T-cell (primary cell): ENCODE measurements around the gene HMGN5. TPM values are rescaled to one million over a fixed set of nuclear protein-coding genes. Genes with fewer than 3 reads are reported as not detected.
A peak's percentile ranks its signal among the peaks of the same experiment; 100 is the strongest.

Source experiments
- ATAC-seq, 4 experiments: fragments of 200-7000 bp in 3 of 4; fragments of 150-1000 bp in 1 of 4; cut with Tn5 transposase; replicated peaks in 1 of 4; 1 replicate in 3 of 4; 2 replicates in 1 of 4; pipeline ENCODE4 v1.10.0; 2021; ENCODE audit warnings: moderate library complexity in 3 of 4, mild to moderate bottlenecking in 2 of 4, moderate number of reproducible peaks in 1 of 4
- CTCF ChIA-PET, 2 donors: fragments of 300-600 bp; sonication (Branson Sonifier 250); formaldehyde crosslinking; loops; one replicate each; lab custom pipeline; 2022; ENCODE audit warnings: antibody characterized with exemption in 2 of 2; lab: Charles Lee
- POLR2A ChIA-PET, 2 donors: fragments of 300-600 bp; sonication (Branson Sonifier 250); formaldehyde crosslinking; loops; one replicate each; lab custom pipeline; 2022; ENCODE audit warnings: antibody characterized with exemption in 2 of 2; lab: Charles Lee
- DNase-seq, 35 experiments: peaks; one replicate each; pipeline versions ENCODE4 v3.0.0 to v3.0.0-alpha.2; 2013 to 2023
- H3K27ac ChIP-seq: one replicate; pipeline ENCODE4 v1.5.1; 2013; ENCODE audit warnings: low read length
- H3K27me3 ChIP-seq, 2 experiments: replicated peaks in 1 of 2; 1 replicate in 1 of 2; 2 replicates in 1 of 2; pipeline versions ENCODE4 v1.6.1 to v1.7.0; 2013; ENCODE audit warnings: low read length in 1 of 2, mixed read lengths in 1 of 2; ENCODE audit not compliant: control insufficient read depth in 2 of 2, insufficient read depth in 2 of 2; ENCODE audit errors: extremely low read depth in 1 of 2
- H3K36me3 ChIP-seq, 2 donors: 1 replicate in 1 of 2; 2 replicates in 1 of 2; pipeline versions ENCODE4 v1.6.1 to v1.7.0; 2013; ENCODE audit warnings: low read length in 1 of 2; ENCODE audit not compliant: control insufficient read depth in 2 of 2, insufficient read depth in 1 of 2; ENCODE audit errors: extremely low read depth in 1 of 2
- H3K4me1 ChIP-seq, 2 experiments: 1 replicate in 1 of 2; 2 replicates in 1 of 2; pipeline versions ENCODE4 v1.6.1 to v1.7.0; 2013; ENCODE audit warnings: low read length in 2 of 2, mixed read lengths in 1 of 2; ENCODE audit not compliant: insufficient read depth in 2 of 2, control insufficient read depth in 1 of 2; ENCODE audit errors: extremely low read depth in 1 of 2
- H3K4me3 ChIP-seq, 2 donors: 1 replicate in 1 of 2; 2 replicates in 1 of 2; pipeline versions ENCODE4 v1.5.1 to v1.7.0; 2013; ENCODE audit warnings: mild to moderate bottlenecking in 2 of 2, low read length in 1 of 2, moderate library complexity in 1 of 2; ENCODE audit not compliant: control insufficient read depth in 1 of 2; ENCODE audit errors: extremely low read depth in 1 of 2
- H3K9me3 ChIP-seq: 2 replicates; pipeline ENCODE4 v1.7.0; 2013
- H3K27ac Mint-ChIP-seq, 2 donors: one replicate each; pipeline ENCODE4 v1.8.0; 2020 to 2021; ENCODE audit warnings: mild to moderate bottlenecking in 2 of 2, mixed read lengths in 2 of 2
- H3K27me3 Mint-ChIP-seq, 2 donors: one replicate each; pipeline ENCODE4 v1.8.0; 2021 to 2022; ENCODE audit warnings: mixed read lengths in 2 of 2
- H3K36me3 Mint-ChIP-seq: one replicate; pipeline ENCODE4 v1.8.0; 2021; ENCODE audit warnings: mixed read lengths
- H3K4me1 Mint-ChIP-seq, 3 donors: one replicate each; pipeline ENCODE4 v1.8.0; 2020 to 2022; ENCODE audit warnings: mixed read lengths in 3 of 3, mild to moderate bottlenecking in 1 of 3
- H3K4me3 Mint-ChIP-seq, 3 donors: one replicate each; pipeline ENCODE4 v1.8.0; 2020 to 2022; ENCODE audit warnings: mild to moderate bottlenecking in 3 of 3, mixed read lengths in 3 of 3, moderate library complexity in 3 of 3
- H3K9me3 Mint-ChIP-seq, 3 donors: one replicate each; pipeline ENCODE4 v1.8.0; 2020 to 2022; ENCODE audit warnings: mixed read lengths in 3 of 3
- WGBS: methylation state at CpG from one replicate; pipeline ENCODE4 v1.1.5; 2013; ENCODE audit warnings: missing lambda C conversion rate; ENCODE audit not compliant: insufficient coverage; 5-methylcytosine and 5-hydroxymethylcytosine counted together
- total RNA-seq, 35 experiments: library from RNA in 6 of 35; stranded (reverse) in 6 of 35; fragments of 120-200 nt in 1 of 35; gene quantifications; one replicate each; pipeline versions ENCODE4 v1.2.1 to v1.2.4 and lab custom pipeline; 2013 to 2026

Gene HMGN5
- total RNA-seq (1 to 10 TPM in 4 of 5 donors, under 1 TPM in 1; 0.92 to 3.3 (median 2.3) TPM), total RNA-seq (lab: John Stamatoyannopoulos, UW) (0.40 to 4.6 (median 1.4) reads per million in 29 experiments)
- total RNA-seq (2013) = 1.7 TPM

DNA sequence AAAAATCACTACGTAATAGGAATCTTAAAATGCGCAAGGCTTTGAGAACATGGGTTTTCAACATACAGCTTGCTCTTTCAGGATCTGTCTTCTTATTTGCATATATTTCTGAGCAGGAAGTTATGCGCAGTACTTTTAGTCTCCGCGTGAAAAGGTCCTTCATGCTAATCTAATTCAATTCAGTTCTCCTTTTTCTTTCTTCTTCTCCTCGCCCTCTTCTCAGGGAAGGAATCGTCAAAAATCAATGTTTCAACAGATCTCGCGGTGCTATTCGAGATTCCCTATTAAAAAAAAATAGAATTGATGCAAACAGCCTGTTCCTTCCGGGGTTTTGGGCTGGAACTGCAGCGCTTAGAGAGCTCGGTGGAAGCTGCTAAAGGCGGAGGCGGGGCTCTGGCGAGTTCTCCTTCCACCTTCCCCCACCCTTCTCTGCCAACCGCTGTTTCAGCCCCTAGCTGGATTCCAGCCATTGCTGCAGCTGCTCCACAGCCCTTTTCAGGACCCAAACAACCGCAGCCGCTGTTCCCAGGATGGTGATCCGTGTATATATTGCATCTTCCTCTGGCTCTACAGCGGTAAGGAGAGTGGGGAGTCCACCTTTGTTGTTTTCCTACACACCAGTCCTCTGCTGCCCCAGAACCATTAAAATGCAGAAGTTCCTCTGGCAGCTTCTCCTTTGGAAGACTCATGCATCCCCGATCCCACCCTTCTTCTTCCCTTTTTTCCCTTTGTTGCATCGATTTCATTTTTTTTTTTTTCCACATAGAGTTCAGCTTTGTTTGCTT lies at the start of gene HMGN5, which contains the start of gene SH3BGRL:
TSS of gene HMGN5 (minus strand) at position 243 of the 785 bp plus-strand sequence. CDS start 80,364 bp downstream, outside the sequence.
TSS of gene SH3BGRL (plus strand) at position 432 of the 785 bp plus-strand sequence. CDS start at position 531, 99 bp downstream.
- H3K27me3 Mint-ChIP-seq = no peaks in the 10 kb centered on the region
- H3K4me1 ChIP-seq = peaks cover 2 to 6% of the 10 kb centered on the region in 2 experiments
- ChIA-PET POLR2A (interaction anchor here in 1 of 2 donors (0.6 to 0.9 kb wide), 2 partner anchors 393 to 445 kb away, joined by 4 read pairs; no protein-coding TSS in a partner anchor), CTCF (interaction anchor here (0.5 to 1.2 kb wide), 7 partner anchors 8 to 1756 kb away, joined by 3 to 5 read pairs (median 3); no protein-coding TSS in a partner anchor)
- no peaks in the 10 kb centered on the region for H3K9me3 Mint-ChIP-seq
- peak within 1 kb of the TSS; percentile 83 to 93 (median 88) for H3K4me3 Mint-ChIP-seq
- peak; percentile 41 to 79 (median 65) for DNase-seq
- no peaks in the 10 kb centered on the region for H3K9me3 ChIP-seq
- peaks cover 17% of the 10 kb centered on the region for H3K36me3 Mint-ChIP-seq
- H3K4me1 Mint-ChIP-seq = peaks cover 36 to 64% (median 53%) of the 10 kb centered on the region in 3 donors
- H3K4me3 ChIP-seq = peak within 1 kb of the TSS; percentile 90 to 91
- H3K27ac ChIP-seq = peak within 1 kb of the TSS; percentile 81
- 0% methylated on average over 4 of the region's 23 CpGs for WGBS
- ATAC-seq = peak; percentile 97 to 98 (median 98)
- no peaks in the 10 kb centered on the region for H3K36me3 ChIP-seq
- no peaks in the 10 kb centered on the region for H3K27me3 ChIP-seq
- H3K27ac Mint-ChIP-seq = peak within 1 kb of the TSS; percentile 92 to 97

DNA sequence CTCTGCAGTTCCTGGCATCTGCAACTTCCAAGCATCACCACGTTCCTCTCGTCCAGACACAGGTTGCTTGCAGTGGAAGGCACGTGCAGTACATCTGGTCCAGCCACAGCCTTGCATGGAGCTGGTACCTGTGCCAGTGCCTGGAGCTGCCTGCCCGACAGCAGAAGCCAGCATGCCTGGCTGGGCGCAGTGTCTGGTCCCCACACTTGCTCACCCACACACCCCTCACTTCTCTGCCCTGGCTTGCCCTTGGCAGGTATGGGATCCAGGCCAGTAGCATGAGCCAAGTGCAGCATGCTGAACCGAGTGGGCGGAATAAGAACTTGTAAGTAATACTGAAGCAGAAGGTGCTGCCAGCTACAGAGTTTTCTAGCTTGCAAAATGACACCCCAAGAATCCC lies 40.0 kb upstream of the HMGN5 start:
- no peak for ATAC-seq
- H3K4me1 ChIP-seq = no peaks in the 10 kb centered on the region
- no peaks in the 10 kb centered on the region for H3K9me3 ChIP-seq
- H3K4me3 Mint-ChIP-seq = no peak overlapping the region
- H3K27ac ChIP-seq = no peak overlapping the region
- H3K4me3 ChIP-seq = no peak overlapping the region
- 100% methylated on average over 1 of the region's 7 CpGs for WGBS
- H3K36me3 ChIP-seq = peaks cover 6 to 16% of the 10 kb centered on the region in 2 donors
- no peak for DNase-seq
- H3K27me3 ChIP-seq = no peaks in the 10 kb centered on the region
- H3K4me1 Mint-ChIP-seq = peaks cover 4 to 23% (median 17%) of the 10 kb centered on the region in 3 donors
- H3K27ac Mint-ChIP-seq = no peak overlapping the region
- peaks cover 45% of the 10 kb centered on the region for H3K36me3 Mint-ChIP-seq
- ChIA-PET CTCF (no interaction called here), POLR2A (no interaction called here)
- peaks cover 0 to 4% (median 0%) of the 10 kb centered on the region in 3 donors for H3K9me3 Mint-ChIP-seq
- no peaks in the 10 kb centered on the region for H3K27me3 Mint-ChIP-seq

- Mint-ChIP-seq H3K27ac (no peak overlapping the region), H3K4me3 (no peak overlapping the region), H3K9me3 (peaks cover 0 to 4% (median 0%) of the 10 kb centered on the region in 3 donors), H3K36me3 (peaks cover 46% of the 10 kb centered on the region), H3K4me1 (peaks cover 4 to 15% (median 10%) of the 10 kb centered on the region in 3 donors), H3K27me3 (peaks cover 0 to 4% of the 10 kb centered on the region in 2 donors)
- CTCF ChIA-PET = no interaction called here
- H3K4me1 ChIP-seq = no peaks in the 10 kb centered on the region
- WGBS = no CpG with 5 or more reads among the region's 4 CpGs
- POLR2A ChIA-PET = no interaction called here
- no peak overlapping the region for H3K4me3 ChIP-seq
- no peaks in the 10 kb centered on the region for H3K9me3 ChIP-seq
- H3K27me3 ChIP-seq = no peaks in the 10 kb centered on the region
- H3K27ac ChIP-seq = no peak overlapping the region
- DNase-seq (no peak), ATAC-seq (no peak)
- peaks cover 6 to 17% of the 10 kb centered on the region in 2 donors for H3K36me3 ChIP-seq
Measured at GRCh38 chrX:81240701-81241331, 39.1 kb upstream of the HMGN5 start.

DNA sequence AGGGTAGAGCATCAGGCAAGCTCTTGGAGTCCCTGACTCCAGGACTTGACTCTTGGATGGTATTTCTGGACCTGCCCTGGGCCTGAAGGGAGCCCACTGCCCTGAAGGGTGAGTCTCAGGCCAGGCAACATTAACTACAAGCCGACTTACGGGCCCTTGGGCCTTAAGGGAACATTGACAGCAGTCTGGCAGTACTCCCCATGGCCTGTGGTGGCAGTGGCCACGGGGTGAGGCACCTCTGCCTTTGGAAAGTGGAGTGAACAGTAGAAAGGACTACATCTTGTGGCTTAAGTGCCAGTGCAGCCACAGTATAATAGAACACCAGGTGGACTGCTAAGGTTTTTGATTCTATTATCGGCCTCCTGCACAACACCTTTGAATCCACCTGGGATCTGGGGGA lies 36.5 kb upstream of the HMGN5 start:
- Histone ChIP-seq H3K27ac (no peak overlapping the region), H3K4me1 (no peaks in the 10 kb centered on the region), H3K4me3 (no peak overlapping the region), H3K36me3 (peaks cover 6 to 17% of the 10 kb centered on the region in 2 donors), H3K9me3 (no peaks in the 10 kb centered on the region), H3K27me3 (no peaks in the 10 kb centered on the region)
- ATAC-seq (no peak), DNase-seq (no peak)
- Mint-ChIP-seq H3K36me3 (peaks cover 63% of the 10 kb centered on the region), H3K4me3 (no peak overlapping the region), H3K27ac (no peak overlapping the region), H3K9me3 (peaks cover 0 to 4% (median 0%) of the 10 kb centered on the region in 3 donors), H3K27me3 (peaks cover 0 to 7% of the 10 kb centered on the region in 2 donors), H3K4me1 (peaks cover 4 to 18% (median 10%) of the 10 kb centered on the region in 3 donors)
- 100% methylated on average over 2 of the region's 4 CpGs for WGBS
- ChIA-PET POLR2A (no interaction called here), CTCF (no interaction called here)

GRCh38 chrX:81237516-81237915 lies 35.8 kb upstream of the HMGN5 start:
- Mint-ChIP-seq H3K27me3 (peaks cover 0 to 7% of the 10 kb centered on the region in 2 donors), H3K36me3 (peaks cover 58% of the 10 kb centered on the region), H3K4me1 (peaks cover 4 to 14% (median 8%) of the 10 kb centered on the region in 3 donors), H3K27ac (no peak overlapping the region), H3K4me3 (no peak overlapping the region), H3K9me3 (peaks cover 0 to 4% (median 0%) of the 10 kb centered on the region in 3 donors)
- Histone ChIP-seq H3K36me3 (peaks cover 6 to 17% of the 10 kb centered on the region in 2 donors), H3K4me1 (no peaks in the 10 kb centered on the region), H3K27ac (no peak overlapping the region), H3K27me3 (no peaks in the 10 kb centered on the region), H3K9me3 (no peaks in the 10 kb centered on the region), H3K4me3 (no peak overlapping the region)
- WGBS = no CpG with 5 or more reads among the region's 1 CpG
- DNase-seq (no peak), ATAC-seq (no peak)
- ChIA-PET CTCF (no interaction called here), POLR2A (no interaction called here)

- Histone ChIP-seq H3K27me3 (no peaks in the 10 kb centered on the region), H3K9me3 (no peaks in the 10 kb centered on the region), H3K4me3 (no peak overlapping the region), H3K4me1 (peaks cover 0 to 8% of the 10 kb centered on the region in 2 experiments), H3K36me3 (peaks cover 0 to 5% of the 10 kb centered on the region in 2 donors), H3K27ac (no peak overlapping the region)
- CTCF ChIA-PET = no interaction called here
- ATAC-seq = no peak
- peaks cover 15 to 43% (median 34%) of the 10 kb centered on the region in 3 donors for H3K4me1 Mint-ChIP-seq
- DNase-seq = no peak
- no peak overlapping the region for H3K4me3 Mint-ChIP-seq
- peaks cover 38% of the 10 kb centered on the region for H3K36me3 Mint-ChIP-seq
- no CpG with 5 or more reads among the region's 1 CpG for WGBS
- no peak overlapping the region for H3K27ac Mint-ChIP-seq
- POLR2A ChIA-PET = no interaction called here
- no peaks in the 10 kb centered on the region for H3K9me3 Mint-ChIP-seq
- H3K27me3 Mint-ChIP-seq = peaks cover 0 to 11% of the 10 kb centered on the region in 2 donors
Measured at GRCh38 chrX:81232218-81232617, 30.5 kb upstream of the HMGN5 start.
